Stimulated activated CD8-positive, alpha-beta memory T cell treated with anti-CD3 and anti-CD28 coated beads, Interleukin-2, amount 100 ng/mL, for 48 hours (primary cell): ENCODE measurements around the gene PDCD7.
"Not testable (repeated sequence)": the region's sequence is repeated elsewhere in the genome, so short reads cannot be mapped to it uniquely, and the experiment has no call there.

Source experiments
- DNase-seq, 2 donors: peaks; one replicate each; pipeline ENCODE4 v3.0.0-alpha.2; 2020; ENCODE audit warnings: low read depth in 2 of 2

Gene PDCD7

DNA sequence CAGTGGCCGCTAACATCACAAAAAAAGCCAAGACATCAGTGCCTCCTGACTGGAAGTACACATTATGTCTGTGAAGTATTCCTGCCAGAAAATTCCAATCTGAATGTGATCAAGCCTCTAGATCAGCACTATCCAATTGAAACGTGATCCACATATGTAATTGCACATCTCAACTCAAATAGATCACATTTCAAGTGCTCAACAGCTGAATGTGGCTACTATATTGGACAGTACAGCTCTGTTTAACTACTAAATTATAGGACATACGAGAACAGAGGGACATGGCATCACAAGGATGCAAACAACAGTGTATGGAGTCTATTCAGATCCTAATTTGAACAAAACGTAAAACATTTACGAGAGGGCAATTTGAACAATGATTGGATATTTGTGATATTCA is 18.1 kb downstream of the PDCD7 start:
- no peak for DNase-seq

GRCh38 chr15:65115086-65115485 is 18.5 kb downstream of the PDCD7 start, which contains the start of gene UBAP1L:
Gene UBAP1L (minus strand): TSS chr15:65115200. CDS start chr15:65106215, 8,985 bp downstream.
- DNase-seq: no peak

DNA sequence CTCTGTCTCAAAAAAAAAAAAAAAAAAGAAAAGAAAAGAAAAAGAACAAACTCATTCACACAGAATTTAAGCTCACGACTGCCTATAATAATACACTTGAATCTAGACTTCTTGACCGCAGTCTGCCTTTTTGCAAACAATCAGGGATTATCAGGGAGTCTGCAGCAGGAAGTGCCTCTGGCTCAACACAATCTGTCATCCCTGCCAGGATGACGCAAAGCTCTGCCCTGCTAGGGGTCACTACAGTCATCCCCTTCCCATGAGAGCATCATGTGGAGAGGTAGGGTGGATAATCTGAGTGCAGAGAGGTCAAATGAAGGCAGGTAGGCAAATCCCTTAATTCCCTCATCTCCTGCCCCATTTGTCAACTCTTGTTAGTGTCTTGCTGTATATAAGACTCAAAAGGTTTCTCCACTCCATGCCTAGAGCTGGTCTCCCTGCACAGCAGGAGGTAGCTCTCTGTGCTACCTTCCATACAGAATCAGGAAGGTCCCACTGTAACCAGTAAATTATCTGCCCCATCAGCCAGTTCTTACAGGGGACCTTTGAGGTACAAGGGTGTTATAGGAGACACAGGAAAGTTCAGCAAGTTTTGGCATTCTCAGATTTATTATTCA is 22.8 kb downstream of the PDCD7 start:
- DNase-seq: no peak

DNA sequence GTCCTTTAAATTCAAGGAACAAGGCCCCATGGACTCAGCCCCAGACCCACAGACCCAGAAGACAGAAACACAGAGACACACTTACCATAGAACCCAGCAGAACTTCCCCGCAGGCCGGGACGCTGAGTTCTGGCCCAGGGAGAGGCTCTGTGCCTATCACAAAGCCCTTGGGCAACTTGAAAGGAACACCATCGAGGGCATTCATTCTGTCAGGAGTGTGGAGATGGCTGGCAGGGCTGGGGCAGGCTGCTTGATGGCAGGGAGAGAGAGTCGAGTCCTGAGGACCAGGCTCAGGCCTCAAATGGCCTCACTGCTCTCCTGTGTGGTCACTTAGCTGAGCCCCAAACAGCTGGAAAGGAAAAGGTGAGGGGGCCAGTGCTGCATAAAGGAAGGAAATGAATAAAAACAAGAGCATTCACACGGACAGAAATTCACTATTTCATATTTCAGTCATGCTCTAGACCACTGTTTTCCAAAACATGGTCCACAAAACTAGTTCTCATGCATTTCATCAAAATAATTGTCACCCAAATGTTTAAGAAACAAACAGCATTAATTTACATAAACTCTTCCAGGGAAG is 27.5 kb downstream of the PDCD7 start:
- no peak for DNase-seq

GRCh38 chr15:65105038-65105437 is 28.6 kb downstream of the PDCD7 start:
- no peak for DNase-seq

DNA sequence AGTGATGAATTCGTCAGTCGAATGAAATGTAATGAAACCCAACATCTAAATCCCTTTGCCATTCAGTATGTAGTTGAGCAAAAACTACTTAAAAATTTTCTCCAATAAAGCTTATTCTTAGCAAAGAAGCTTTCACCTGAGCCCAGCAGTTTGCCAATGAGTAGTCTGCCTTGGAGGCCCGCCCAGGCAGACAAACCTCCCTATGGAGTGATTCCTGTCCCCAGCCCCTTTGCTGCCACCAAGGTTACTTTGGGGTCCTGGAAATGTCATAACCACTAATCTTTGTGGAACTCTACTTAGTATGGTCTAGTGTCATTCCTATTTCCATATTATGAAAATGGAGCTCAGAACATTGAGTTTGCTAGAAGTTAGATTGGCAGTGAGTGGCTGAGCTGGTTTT is 30.7 kb downstream of the PDCD7 start:
- no peak for DNase-seq

DNA sequence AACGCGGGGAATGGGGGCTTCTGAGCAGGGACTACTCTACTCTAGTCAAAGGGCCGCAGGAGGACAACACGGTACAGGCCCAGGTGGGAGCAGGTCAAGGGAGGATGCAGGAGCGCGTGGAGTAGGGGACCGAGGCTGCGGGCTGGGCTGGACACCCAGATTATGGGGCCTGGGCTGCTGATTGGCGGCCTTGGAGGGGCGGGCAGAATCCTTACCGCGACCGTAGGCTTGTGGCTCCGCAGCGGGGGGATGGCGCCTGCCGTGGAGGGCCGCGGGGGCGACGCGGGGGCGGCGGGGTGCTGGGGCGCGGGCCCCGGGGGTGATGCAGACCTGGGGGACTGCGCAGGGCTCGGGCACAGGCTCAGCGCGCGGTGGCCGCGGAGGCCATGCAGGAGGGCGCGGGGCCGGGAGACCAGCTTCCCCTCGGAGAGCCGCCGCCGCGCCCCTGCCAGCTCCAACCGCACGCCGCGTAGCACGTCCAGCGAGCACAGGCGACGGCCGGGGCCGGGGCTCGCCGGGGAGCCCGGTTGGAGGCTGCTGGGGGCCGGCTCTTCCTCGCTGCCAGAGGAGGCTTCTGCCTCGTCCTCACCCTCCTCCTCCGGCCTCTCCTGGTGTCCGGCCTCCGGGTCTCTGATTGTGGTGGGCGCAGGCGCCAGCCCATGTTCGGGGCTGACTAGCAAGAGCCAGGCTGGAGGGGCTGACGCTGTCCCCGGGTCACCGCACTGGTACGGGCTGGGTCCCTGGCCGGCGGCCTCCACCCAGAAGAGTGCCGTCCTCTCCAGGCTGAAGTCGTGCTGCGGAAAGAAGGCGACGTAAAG is 31.5 kb downstream of the PDCD7 start:
- no peak for DNase-seq

DNA sequence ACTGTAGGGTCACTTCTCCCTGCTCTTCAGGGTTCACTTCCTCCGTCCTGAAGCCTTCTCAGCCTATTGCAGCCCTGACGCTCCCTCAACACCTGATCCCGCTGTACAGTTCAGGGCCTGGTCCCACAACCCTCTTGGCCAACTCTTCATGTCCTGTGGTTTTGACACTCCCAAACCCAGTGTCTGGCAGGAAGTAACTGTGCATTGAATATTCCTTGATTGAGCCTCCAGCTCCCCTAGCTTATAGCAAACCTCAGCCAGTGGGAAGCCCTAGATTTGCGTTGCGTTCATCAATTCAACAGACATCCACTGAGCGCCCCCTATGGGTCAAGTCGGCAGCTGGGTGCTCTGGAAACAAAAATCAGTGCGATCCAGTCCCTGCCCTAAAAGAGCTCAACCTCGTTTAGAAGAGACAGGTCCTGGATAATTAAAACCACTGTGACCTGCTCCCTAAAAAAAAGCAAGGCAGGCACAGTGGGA is 32.2 kb downstream of the PDCD7 start:
- peak; percentile 39 to 46 for DNase-seq

- no peak for DNase-seq
These were observed 33.2 kb downstream of the PDCD7 start for GRCh38 chr15:65100442-65100841.

DNA sequence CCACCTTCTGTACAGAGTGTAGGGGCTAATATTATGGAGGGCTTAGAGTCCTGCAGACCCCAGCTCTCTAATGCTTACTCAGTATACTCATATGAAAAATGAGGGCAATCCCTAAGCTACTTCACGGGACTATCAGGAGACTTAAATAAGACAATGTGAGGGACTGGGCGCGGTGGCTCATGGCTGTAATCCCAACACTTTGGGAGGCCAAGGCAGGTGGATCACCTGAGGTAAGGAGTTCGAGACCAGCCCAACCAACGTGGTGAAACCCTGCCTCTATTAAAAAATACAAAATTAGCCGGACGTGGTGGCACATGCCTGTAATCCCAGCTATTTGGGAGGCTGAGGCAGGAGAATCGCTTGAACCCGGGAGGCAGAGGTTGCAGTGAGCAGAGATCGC is 33.8 kb downstream of the PDCD7 start:
- DNase-seq: not testable (repeated sequence)

GRCh38 chr15:65099336-65099735 is 34.3 kb downstream of the PDCD7 start:
- no peak for DNase-seq

- no peak for DNase-seq
These were observed 35.9 kb downstream of the PDCD7 start for GRCh38 chr15:65097651-65098263.

GRCh38 chr15:65096481-65097385 is 36.9 kb downstream of the PDCD7 start:
- DNase-seq: no peak

GRCh38 chr15:65095747-65096104 is 37.9 kb downstream of the PDCD7 start:
- no peak for DNase-seq

DNA sequence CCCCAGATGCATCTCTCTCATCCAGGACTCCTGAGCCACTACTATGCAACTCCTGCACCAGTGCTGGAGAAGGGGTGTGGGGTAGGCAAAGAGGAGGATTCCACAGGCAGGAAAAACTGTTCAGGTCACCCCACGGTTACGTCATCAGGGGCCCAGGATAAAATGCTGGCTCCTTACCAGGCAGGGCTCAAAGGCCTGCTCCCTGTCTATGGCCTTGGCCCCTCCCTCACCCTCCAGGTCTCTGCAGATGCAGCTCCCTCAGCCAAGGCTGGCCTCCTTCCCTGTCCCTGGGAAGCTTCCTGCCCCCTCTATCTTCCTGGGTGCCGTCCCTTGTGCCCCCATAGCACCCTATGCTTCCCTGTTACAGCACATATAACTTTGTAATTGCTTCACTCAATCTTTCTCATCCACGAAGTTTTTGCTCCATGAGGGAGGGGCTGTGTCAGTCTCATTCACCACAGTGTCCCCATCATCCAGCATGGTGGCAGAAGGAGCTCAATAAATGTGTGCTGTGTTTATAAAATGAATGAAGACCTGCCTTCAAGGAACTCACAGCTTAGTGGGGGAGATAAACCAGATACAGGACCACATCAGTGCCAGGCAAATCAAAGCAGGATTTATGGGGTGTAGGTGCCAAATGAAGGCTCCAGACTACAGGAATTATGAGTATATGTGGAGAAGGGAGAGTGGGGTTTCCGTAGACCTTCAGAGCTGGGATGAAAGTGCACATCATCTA is 38.4 kb downstream of the PDCD7 start:
- DNase-seq: no peak

DNA sequence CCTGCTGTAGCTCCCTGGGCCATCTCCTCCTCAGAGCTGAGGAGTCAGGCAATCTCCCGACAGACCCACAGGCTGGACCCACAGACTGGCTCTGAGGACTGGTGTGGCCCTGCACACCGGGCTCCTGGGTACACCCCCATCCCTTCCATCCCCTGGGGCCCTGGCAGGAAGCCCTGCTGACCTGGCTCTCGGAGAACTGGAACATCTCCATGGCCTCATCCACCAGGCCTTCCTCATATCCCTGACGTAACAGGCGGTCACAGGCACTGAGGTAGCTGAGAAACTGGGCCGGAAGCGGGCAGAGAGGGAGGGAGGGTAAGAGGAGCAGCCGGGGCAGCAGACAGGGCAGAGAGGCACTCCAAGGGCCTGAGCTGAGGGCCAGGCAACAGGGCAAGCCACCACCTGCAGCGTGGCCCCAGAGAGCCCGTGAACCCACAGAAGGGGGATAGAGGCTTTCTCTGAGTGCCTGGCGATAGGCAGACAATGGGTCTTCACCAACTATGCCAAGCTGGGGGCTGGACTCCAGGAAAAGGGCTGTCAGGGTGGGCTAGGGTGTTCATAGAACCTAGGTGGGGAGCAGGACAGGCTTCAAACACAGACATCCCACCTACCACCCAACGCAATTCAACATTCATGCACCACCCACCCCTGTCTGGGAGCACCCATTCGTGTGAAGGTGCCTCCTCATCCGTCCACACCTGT is 39.2 kb downstream of the PDCD7 start:
- DNase-seq: no peak

DNA sequence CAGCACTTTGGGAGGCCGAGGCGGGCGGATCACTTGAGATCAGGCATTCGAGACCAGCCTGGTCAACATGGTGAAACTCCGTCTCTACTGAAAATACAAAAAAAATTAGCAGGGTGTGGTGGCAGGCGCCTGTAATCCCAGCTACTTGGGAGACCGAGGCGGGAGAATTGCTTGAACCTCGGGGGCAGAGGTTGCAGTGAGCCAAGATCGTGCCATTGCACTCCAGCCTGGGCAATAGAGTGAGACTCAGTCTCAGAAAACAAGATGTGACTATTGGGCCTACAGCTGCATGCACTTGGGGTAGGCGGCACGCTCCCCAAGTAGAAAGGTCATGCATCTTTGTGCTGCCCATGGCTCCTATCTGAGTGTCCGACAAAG is 39.8 kb downstream of the PDCD7 start:
- not testable (repeated sequence) for DNase-seq

GRCh38 chr15:65092911-65093792 is 40.5 kb downstream of the PDCD7 start:
- no peak for DNase-seq
